Measurements from ENCODE around the gene MEG3.

DNA sequence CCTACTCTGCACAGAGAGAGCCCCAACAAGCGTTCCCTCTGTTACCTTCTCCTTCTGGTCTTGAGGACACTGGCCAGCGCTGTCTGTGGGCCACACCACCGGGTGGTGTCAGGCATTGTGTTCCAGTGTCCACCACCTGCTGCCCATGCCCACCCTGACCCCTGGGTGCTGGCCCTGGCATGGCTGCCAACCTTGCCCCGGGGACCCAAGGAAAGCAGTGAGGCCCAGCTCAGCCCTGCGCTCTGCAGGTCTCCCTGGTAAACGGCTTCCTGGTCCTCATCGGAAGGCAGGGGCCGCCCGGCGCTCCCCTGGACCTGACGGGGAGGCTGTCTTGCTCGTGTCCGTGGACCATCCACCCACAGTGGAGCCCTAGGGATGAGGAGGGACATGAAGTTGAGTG, 21.8 kb upstream of the MEG3 start:
- no peak for TF ChIP-seq POLR2A (IDR thresholded peaks at IDR 0.05)
- no peak for TF ChIP-seq POLR2AphosphoS5 (IDR thresholded peaks at IDR 0.05)

All from suprapubic skin (tissue), 4 donors.